ENCODE measurements around the gene OR8B12. TPM values are rescaled to one million over a fixed set of nuclear protein-coding genes. Genes with fewer than 3 reads are reported as not detected.

Gene OR8B12
- not detected in 5 replicates for total RNA-seq (2022; extraction: Qiagen RNA extraction; ENCODE audit: low read depth)

GRCh38 chr11:124543554-124543953 is at the start of gene OR8B12:
Gene OR8B12, minus strand, starts transcription at chr11:124543654. Its CDS starts 0 bp downstream, at chr11:124543654.

GRCh38 chr11:124569697-124570096 is 26.2 kb upstream of the OR8B12 start, which contains the start of gene OR8A1:
Gene OR8A1, plus strand, starts transcription at chr11:124569997. Its CDS starts 123 bp downstream, at chr11:124570120.

Other genes with a start within 250 kb of the OR8B12 start
- gene OR8D1, start 229.7 kb downstream of the OR8B12 start, total RNA-seq (2022; extraction: Qiagen RNA extraction; ENCODE audit: low read depth) = not detected in 5 replicates
- not detected in 5 replicates for gene OR8D2, start 223.5 kb downstream of the OR8B12 start, total RNA-seq (2022; extraction: Qiagen RNA extraction; ENCODE audit: low read depth)
- not detected in 5 replicates for gene OR8B2, start 159.2 kb downstream of the OR8B12 start, total RNA-seq (2022; extraction: Qiagen RNA extraction; ENCODE audit: low read depth)
- gene OR8B3, start 144.6 kb downstream of the OR8B12 start, total RNA-seq (2022; extraction: Qiagen RNA extraction; ENCODE audit: low read depth) = not detected in 5 replicates
- not detected in 5 replicates for gene OR8B4, start 118.8 kb downstream of the OR8B12 start, total RNA-seq (2022; extraction: Qiagen RNA extraction; ENCODE audit: low read depth)
- gene OR8B8, start 98.0 kb downstream of the OR8B12 start, total RNA-seq (2022; extraction: Qiagen RNA extraction; ENCODE audit: low read depth) = not detected in 5 replicates
- not detected in 5 replicates for gene OR8A1, start 26.3 kb upstream of the OR8B12 start, total RNA-seq (2022; extraction: Qiagen RNA extraction; ENCODE audit: low read depth)
- gene PANX3, start 67.8 kb upstream of the OR8B12 start, total RNA-seq (2022; extraction: Qiagen RNA extraction; ENCODE audit: low read depth) = not detected in 5 replicates
- 14.5 to 17.7 TPM (median 16.9 TPM) in 5 replicates for gene TBRG1, start 79.2 kb upstream of the OR8B12 start, total RNA-seq (2022; extraction: Qiagen RNA extraction; ENCODE audit: low read depth)
- gene SIAE, start 130.1 kb upstream of the OR8B12 start, total RNA-seq (2022; extraction: Qiagen RNA extraction; ENCODE audit: low read depth) = 12.0 to 16.3 TPM (median 13.1 TPM) in 5 replicates
- 15.7 to 43.3 TPM (median 19.0 TPM) in 5 replicates for gene SPA17, start 130.2 kb upstream of the OR8B12 start, total RNA-seq (2022; extraction: Qiagen RNA extraction; ENCODE audit: low read depth)
- 7.3 to 12.6 TPM (median 11.1 TPM) in 5 replicates for gene NRGN, start 196.3 kb upstream of the OR8B12 start, total RNA-seq (2022; extraction: Qiagen RNA extraction; ENCODE audit: low read depth)
- gene VSIG2, start 208.6 kb upstream of the OR8B12 start, total RNA-seq (2022; extraction: Qiagen RNA extraction; ENCODE audit: low read depth) = 0.20 to 0.28 TPM (median 0.24 TPM) in 3 of 5 replicates, not detected in the others
- 7.8 to 14.2 TPM (median 12.0 TPM) in 5 replicates for gene ESAM, start 218.6 kb upstream of the OR8B12 start, total RNA-seq (2022; extraction: Qiagen RNA extraction; ENCODE audit: low read depth)

Measured in A549 treated with ZK216348 at 1 μM for 4 hours (cell line).